Measurements from ENCODE around the gene ESAM. TPM values are rescaled to one million over a fixed set of nuclear protein-coding genes. Genes with fewer than 3 reads are reported as not detected.

The ESAM gene
- polyA plus RNA-seq, 1 of the 3 experiments (the other 2 are of a cell fraction), result 1.3 TPM

GRCh38 chr11:124760806-124761205 is 1.3 kb downstream of the ESAM start:
- peaks cover 5% of the 10 kb centered on the region; the same call in 1 of the 2 replicates for H4K20me1 ChIP-seq (ENCODE audit: insufficient read depth)
- ChIA-PET POLR2A (no interaction called here), CTCF (interaction anchor here (0.8 to 5.7 kb wide), 7 partner anchors 15 to 1554 kb away, joined by 3 to 60 read pairs (median 3); no protein-coding TSS in a partner anchor)
- peaks cover 4 to 13% of the 10 kb centered on the region in 2 experiments for H3K36me3 ChIP-seq (replicated peaks in 1 of 2; ENCODE audit: control insufficient read depth in 1 of 2, insufficient read depth in 2 of 2, low read length in 1 of 2)
- H3K27ac ChIP-seq (ENCODE audit: low read depth in 2 of 2, low read length in 1 of 2), result no peak overlapping the region
- no peaks in the 10 kb centered on the region for H3K27me3 ChIP-seq (ENCODE audit: insufficient read depth)
- H3K9me2 ChIP-seq, result no peaks in the 10 kb centered on the region
- TF ChIP-seq ELF1 (IDR thresholded peaks at IDR 0.05) (no peak), ZBTB33 (IDR thresholded peaks at IDR 0.05; ENCODE audit: borderline replicate concordance, low read depth) (no peak), REST (IDR thresholded peaks at IDR 0.05; ENCODE audit: low read depth, low read length) (no peak), PBX3 (IDR thresholded peaks at IDR 0.05) (no peak), USF1 (IDR thresholded peaks at IDR 0.05; ENCODE audit: borderline replicate concordance, low read depth) (no peak), EP300 (IDR thresholded peaks at IDR 0.05; ENCODE audit: borderline replicate concordance in 1 of 2, low read depth in 1 of 2, low read length in 1 of 2) (no peak), MXI1 (IDR thresholded peaks at IDR 0.05; ENCODE audit: low read depth, low read length) (no peak), RXRA (IDR thresholded peaks at IDR 0.05; ENCODE audit: borderline replicate concordance, low read depth) (no peak), GATA2 (CRISPR knock-in tag; IDR thresholded peaks at IDR 0.05) (no peak), TAF1 (IDR thresholded peaks at IDR 0.05; ENCODE audit: borderline replicate concordance, low read depth, low read length) (no peak), NFIC (IDR thresholded peaks at IDR 0.05; ENCODE audit: borderline replicate concordance) (no peak), RAD21 (IDR thresholded peaks at IDR 0.05; ENCODE audit: low read length) (no peak), SMC3 (IDR thresholded peaks at IDR 0.05; ENCODE audit: low read depth, low read length) (no peak), TEAD4 (IDR thresholded peaks at IDR 0.05; ENCODE audit: borderline replicate concordance, insufficient read depth) (no peak), YY1 (IDR thresholded peaks at IDR 0.05; ENCODE audit: low read depth) (no peak), MAX (IDR thresholded peaks at IDR 0.05; ENCODE audit: low read depth) (no peak), CHD2 (IDR thresholded peaks at IDR 0.05; ENCODE audit: low read length, partially characterized antibody) (no peak), RFX5 (IDR thresholded peaks at IDR 0.05; ENCODE audit: low read length) (no peak), FOXJ3 (CRISPR knock-in tag; IDR thresholded peaks at IDR 0.05) (no peak), MEF2A (IDR thresholded peaks at IDR 0.05; ENCODE audit: borderline replicate concordance, low read depth) (no peak)
- H3K9me3 ChIP-seq, result no peaks in the 10 kb centered on the region
- no peaks in the 10 kb centered on the region for H3F3A ChIP-seq (replicated peaks; ENCODE audit: insufficient read depth)
- 91% methylated on average over 3 of the region's 3 CpGs for WGBS (ENCODE audit: low lambda C conversion rate)
- H3K9ac ChIP-seq, result no peak overlapping the region
- H3K4me1 ChIP-seq (ENCODE audit: control insufficient read depth in 1 of 2, insufficient read depth in 2 of 2, low read depth in 1 of 2, low read length in 1 of 2), result peaks cover 0 to 13% of the 10 kb centered on the region in 2 experiments; a peak in 2 of 4 replicates
- H3K4me3 ChIP-seq (ENCODE audit: low read depth in 2 of 2, low read length in 1 of 2), result no peak overlapping the region
- H2AFZ ChIP-seq (ENCODE audit: low read depth), result no peak overlapping the region
- H3K79me2 ChIP-seq (ENCODE audit: insufficient read depth), result peaks cover 4% of the 10 kb centered on the region; the same call in 1 of the 2 replicates
- H3K4me2 ChIP-seq, result no peak overlapping the region
- peak; percentile 12 for DNase-seq
